Mesothelial cell of epicardium (in vitro differentiated cells): Measurements from ENCODE around the gene DNM1. TPM values are rescaled to one million over a fixed set of nuclear protein-coding genes. Genes with fewer than 3 reads are reported as not detected.

ENCODE experiments used
- DNase-seq, 2 experiments: peaks; one replicate each; pipeline ENCODE4 v3.0.0; 2021; ENCODE audit warnings: low spot score in 2 of 2; ENCODE audit not compliant: unreplicated experiment in 2 of 2
- H3K27ac Mint-ChIP-seq: 2 replicates; pipeline ENCODE4 v1.8.0; 2021; ENCODE audit warnings: mixed read lengths
- H3K27me3 Mint-ChIP-seq: 2 replicates; pipeline ENCODE4 v1.8.0; 2021; ENCODE audit warnings: low read depth, mixed read lengths
- H3K36me3 Mint-ChIP-seq: 2 replicates; pipeline ENCODE4 v1.8.0; 2021; ENCODE audit warnings: mixed read lengths
- H3K4me1 Mint-ChIP-seq: 2 replicates; pipeline ENCODE4 v1.8.0; 2021; ENCODE audit warnings: mixed read lengths
- H3K4me3 Mint-ChIP-seq: 2 replicates; pipeline ENCODE4 v1.8.0; 2021; ENCODE audit warnings: mild to moderate bottlenecking, moderate library complexity, mixed read lengths
- H3K9me3 Mint-ChIP-seq: 2 replicates; pipeline ENCODE4 v1.8.0; 2021; ENCODE audit warnings: mixed read lengths
- CTCF ChIP-seq: fragments of 200-600 bp; sonication (generic); IDR thresholded peaks from one replicate; pipeline ENCODE4 v1.5.0; 2021; ENCODE audit warnings: antibody characterized with exemption; ENCODE audit not compliant: unreplicated experiment
- microRNA-seq: library from miRNA; unstranded; fragments of <30 nt; microRNA quantifications from one replicate; pipeline ENCODE4 v1.2.0, GENCODE V29; 2021; ENCODE audit warnings: inconsistent platforms, mixed read lengths
- total RNA-seq: library from RNA; stranded (reverse); gene quantifications from 3 replicates; pipeline ENCODE4 v1.2.1, GENCODE V29; 2021

The DNM1 gene
- total RNA-seq, 1 donor from 2014 or later = 98.6 TPM

GRCh38 chr9:128304136-128304970 lies 101.2 kb downstream of the DNM1 start:
- Mint-ChIP-seq H3K27ac (no peak overlapping the region), H3K4me3 (no peak overlapping the region), H3K36me3 (peaks cover 8% of the 10 kb centered on the region), H3K4me1 (no peaks in the 10 kb centered on the region), H3K27me3 (no peaks in the 10 kb centered on the region), H3K9me3 (no peaks in the 10 kb centered on the region)
- TF ChIP-seq CTCF = no peak
- no peak for DNase-seq

Small RNAs within 50 kb of the gene (microRNA-seq; reads per million reads assigned to microRNA genes)
- 5,956 reads per million, percentile 93 among the genes with 10 or more reads in this experiment for gene MIR199B
- gene MIR3154 = 2.6 reads per million

Other genes with a start within 250 kb of the DNM1 start
- gene EEIG1, start 222.4 kb upstream of the DNM1 start, total RNA-seq = 62.8 to 68.8 TPM (median 67.4 TPM) in 3 replicates
- gene NAIF1, start 136.1 kb upstream of the DNM1 start, total RNA-seq = 8.5 to 9.2 TPM (median 8.9 TPM) in 3 replicates
- gene SLC25A25, start 135.1 kb upstream of the DNM1 start, total RNA-seq = 24.2 to 26.4 TPM (median 26.2 TPM) in 3 replicates
- 70.0 to 74.8 TPM (median 72.6 TPM) in 3 replicates for gene PTGES2, start 75.7 kb upstream of the DNM1 start, total RNA-seq
- gene LCN2, start 53.9 kb upstream of the DNM1 start, total RNA-seq = not detected in 3 replicates
- gene BBLN, start 43.1 kb upstream of the DNM1 start, total RNA-seq = 60.7 to 64.4 TPM (median 63.1 TPM) in 3 replicates
- 152 to 157 TPM (median 155 TPM) in 3 replicates for gene CIZ1, start 11.8 kb upstream of the DNM1 start, total RNA-seq
- gene GOLGA2, start 72.6 kb downstream of the DNM1 start, total RNA-seq = 177 to 195 TPM (median 186 TPM) in 3 replicates
- gene SWI5, start 72.9 kb downstream of the DNM1 start, total RNA-seq = 24.1 to 26.0 TPM (median 24.3 TPM) in 3 replicates
- gene TRUB2, start 119.1 kb downstream of the DNM1 start, total RNA-seq = 27.8 to 29.8 TPM (median 29.3 TPM) in 3 replicates
- gene COQ4, start 119.5 kb downstream of the DNM1 start, total RNA-seq = 53.7 to 56.2 TPM (median 55.4 TPM) in 3 replicates
- 18.5 to 19.9 TPM (median 19.0 TPM) in 3 replicates for gene SLC27A4, start 137.1 kb downstream of the DNM1 start, total RNA-seq
- gene URM1, start 168.0 kb downstream of the DNM1 start, total RNA-seq = 46.6 to 54.9 TPM (median 51.5 TPM) in 3 replicates
- gene CERCAM, start 217.5 kb downstream of the DNM1 start, total RNA-seq = 134 to 143 TPM (median 141 TPM) in 3 replicates